Measurements from ENCODE around the gene FASTKD3.

GRCh38 chr5:7875151-7875550 is 6.3 kb upstream of the FASTKD3 start:
- TF ChIP-seq POLR2AphosphoS5 (IDR thresholded peaks at IDR 0.05), result no peak
- no peak for TF ChIP-seq CTCF (IDR thresholded peaks at IDR 0.05)
- TF ChIP-seq POLR2A (IDR thresholded peaks at IDR 0.05), result no peak
- TF ChIP-seq EP300 (IDR thresholded peaks at IDR 0.05), result no peak
